Muscle layer of duodenum (tissue), 2 donors: Measurements from ENCODE around the gene CCDC171.
"Not testable (repeated sequence)": the region's sequence is repeated elsewhere in the genome, so short reads cannot be mapped to it uniquely, and the experiment has no call there.

Source experiments
- H3K27ac ChIP-seq: one replicate; pipeline ENCODE4 v1.7.0; 2013; ENCODE audit warnings: mild to moderate bottlenecking, low read length
- H3K27me3 ChIP-seq: one replicate; pipeline ENCODE4 v1.7.0; 2013; ENCODE audit warnings: low read depth, mild to moderate bottlenecking, control low read depth, low read length
- H3K36me3 ChIP-seq, 2 donors: one replicate each; pipeline ENCODE4 v1.7.0; 2013; ENCODE audit warnings: low read length in 2 of 2, control low read depth in 1 of 2, mild to moderate bottlenecking in 1 of 2; ENCODE audit not compliant: insufficient read depth in 2 of 2, control insufficient read depth in 1 of 2
- H3K4me1 ChIP-seq, 2 donors: one replicate each; pipeline ENCODE4 v1.7.0; 2013; ENCODE audit warnings: low read length in 2 of 2, mild to moderate bottlenecking in 2 of 2, control low read depth in 1 of 2, moderate library complexity in 1 of 2; ENCODE audit not compliant: insufficient read depth in 2 of 2, control insufficient read depth in 1 of 2
- H3K4me3 ChIP-seq, 2 donors: one replicate each; pipeline ENCODE4 v1.7.0; 2013; ENCODE audit warnings: low read length in 2 of 2, low read depth in 1 of 2, mild to moderate bottlenecking in 1 of 2
- H3K9me3 ChIP-seq, 2 donors: one replicate each; pipeline ENCODE4 v1.7.0; 2013; ENCODE audit warnings: low read length in 2 of 2, control low read depth in 1 of 2, mild to moderate bottlenecking in 1 of 2; ENCODE audit not compliant: control insufficient read depth in 1 of 2
- donor health status: healthy.

The CCDC171 gene

DNA sequence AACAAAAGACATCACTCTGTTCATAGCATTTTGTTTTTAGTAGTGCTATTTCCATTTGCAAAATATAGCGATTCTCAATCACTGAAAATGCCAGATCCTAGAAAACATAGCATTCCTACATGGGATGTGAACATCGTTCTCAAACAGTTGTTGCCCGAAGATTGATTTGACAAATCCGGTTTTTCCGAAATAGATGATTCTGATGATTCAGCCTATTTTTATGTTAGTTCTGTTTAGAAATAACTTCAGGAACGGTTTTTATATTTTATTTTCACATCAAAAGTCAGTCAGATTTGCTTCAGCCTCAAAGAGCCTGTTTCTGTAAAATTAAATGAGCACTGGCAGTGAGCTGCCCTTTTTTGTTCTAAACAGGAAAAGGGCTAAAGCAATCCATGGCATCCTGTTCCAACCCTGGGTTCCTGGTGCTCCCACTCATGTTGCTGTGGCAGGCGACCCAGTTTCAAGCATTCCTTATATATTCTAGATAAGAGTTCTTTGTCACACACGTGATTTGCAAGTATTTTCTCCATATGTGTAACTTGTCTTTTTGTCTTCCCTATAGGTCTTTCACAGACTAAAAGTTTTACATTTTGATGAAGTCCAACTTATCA lies 27.9 kb upstream of the CCDC171 start:
- no peaks in the 10 kb centered on the region for H3K36me3 ChIP-seq
- H3K4me3 ChIP-seq, result no peak overlapping the region

DNA sequence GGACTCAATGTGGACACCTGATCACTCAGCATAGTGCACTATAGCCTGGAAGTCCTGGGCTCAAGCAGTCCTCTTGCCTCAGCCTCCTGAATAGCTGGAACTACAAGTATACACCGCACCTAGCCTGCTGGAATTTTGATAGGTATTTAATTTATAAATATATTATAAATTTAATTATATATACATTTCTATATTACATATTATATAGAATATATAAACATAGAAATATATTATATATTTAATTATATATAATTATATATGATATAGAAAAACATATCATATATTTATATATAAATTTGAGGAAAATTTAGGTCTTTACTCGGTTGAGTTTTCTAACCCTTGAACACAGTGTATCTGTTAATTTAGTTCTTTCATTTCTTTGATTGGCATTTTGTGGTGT lies 26.9 kb upstream of the CCDC171 start:
- Histone ChIP-seq H3K36me3 (no peaks in the 10 kb centered on the region), H3K9me3 (no peaks in the 10 kb centered on the region), H3K4me1 (no peaks in the 10 kb centered on the region), H3K27me3 (no peaks in the 10 kb centered on the region), H3K4me3 (no peak overlapping the region), H3K27ac (no peak overlapping the region)

More for the DNA sequence above, 27.9 kb upstream of the CCDC171 start:
- Histone ChIP-seq H3K9me3 (no peaks in the 10 kb centered on the region), H3K4me1 (no peaks in the 10 kb centered on the region), H3K27me3 (no peaks in the 10 kb centered on the region), H3K27ac (no peak overlapping the region)

DNA sequence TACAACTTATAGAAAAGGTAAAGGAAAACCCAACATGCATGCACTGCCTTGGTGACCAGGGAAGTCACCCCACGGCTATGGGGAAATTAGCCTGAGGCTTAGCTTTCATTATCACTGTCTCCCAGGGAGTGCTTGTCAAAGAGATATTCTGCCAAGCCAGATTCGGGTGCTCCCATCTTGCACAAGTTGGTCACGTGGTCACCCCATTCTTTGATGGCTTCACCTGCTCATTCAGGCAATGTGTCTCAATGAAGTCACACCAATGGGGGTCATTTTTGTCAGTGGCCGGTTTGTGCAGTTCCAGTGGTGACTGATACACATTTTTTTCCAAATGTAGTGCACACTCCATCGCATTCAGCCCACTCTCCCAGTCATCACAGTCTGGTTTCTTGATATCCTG lies 25.8 kb upstream of the CCDC171 start:
- not testable (repeated sequence) for H3K4me3 ChIP-seq, H3K4me1 ChIP-seq, H3K36me3 ChIP-seq, H3K27ac ChIP-seq, H3K9me3 ChIP-seq, H3K27me3 ChIP-seq

DNA sequence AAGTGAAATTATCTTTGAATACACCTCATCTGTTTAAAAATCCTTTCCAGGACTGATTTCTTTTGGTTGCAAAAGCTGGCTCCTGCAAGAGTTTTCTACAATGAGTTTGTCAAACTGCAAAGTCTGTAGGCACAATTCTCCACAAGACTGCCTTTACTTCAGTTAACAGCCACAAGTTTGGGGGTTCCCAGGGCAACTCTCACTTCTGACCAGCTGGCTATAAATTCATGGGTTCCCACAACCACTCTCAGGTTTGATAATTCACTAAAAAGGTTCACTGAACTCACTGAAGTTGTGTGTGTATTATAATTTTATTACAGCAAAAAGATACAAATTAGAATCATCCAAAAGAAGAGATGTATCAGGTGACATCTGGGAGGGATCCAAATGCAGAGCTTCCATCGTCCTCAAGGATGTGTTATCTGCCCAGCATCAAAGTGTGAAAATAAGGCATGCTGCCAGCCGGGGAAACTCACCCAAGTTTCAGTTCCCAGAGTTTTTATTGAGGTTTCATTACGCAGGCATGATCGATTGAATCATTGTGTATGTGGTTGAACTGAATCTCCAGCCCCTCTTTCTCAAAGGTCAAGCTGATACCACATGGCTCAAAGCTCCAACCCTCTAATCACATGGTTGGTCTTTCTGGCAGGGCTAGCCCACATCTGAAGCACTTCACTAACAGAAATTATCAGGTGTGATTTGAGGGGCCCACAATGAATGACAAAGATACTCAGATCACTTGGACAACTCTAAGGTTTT lies 23.1 kb upstream of the CCDC171 start:
- Histone ChIP-seq H3K27ac (no peak overlapping the region), H3K4me1 (no peaks in the 10 kb centered on the region), H3K27me3 (no peaks in the 10 kb centered on the region), H3K36me3 (no peaks in the 10 kb centered on the region), H3K4me3 (no peak overlapping the region), H3K9me3 (no peaks in the 10 kb centered on the region)

DNA sequence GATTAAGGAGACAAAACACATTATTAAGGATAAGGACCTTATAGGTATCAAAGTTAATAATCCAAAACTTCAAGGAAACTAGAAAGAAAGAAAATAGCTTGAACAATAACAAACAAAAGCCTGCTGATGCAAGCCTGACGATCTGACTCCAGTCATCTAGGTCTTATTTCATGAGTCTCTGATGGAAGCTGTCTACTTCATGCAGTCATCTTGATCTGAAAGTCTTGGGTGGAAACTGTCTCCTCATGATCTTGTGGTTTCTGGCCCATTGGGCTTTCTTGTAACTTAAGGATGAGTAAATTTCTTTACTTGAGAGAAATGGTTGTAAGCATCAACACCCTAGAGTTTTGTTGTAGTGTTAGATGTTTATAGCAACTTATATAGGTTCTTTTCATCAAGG lies 21.5 kb upstream of the CCDC171 start:
- H3K27me3 ChIP-seq, result no peaks in the 10 kb centered on the region
- H3K36me3 ChIP-seq, result no peaks in the 10 kb centered on the region
- no peaks in the 10 kb centered on the region for H3K9me3 ChIP-seq
- no peak overlapping the region for H3K4me3 ChIP-seq
- H3K4me1 ChIP-seq, result no peaks in the 10 kb centered on the region
- H3K27ac ChIP-seq, result no peak overlapping the region

DNA sequence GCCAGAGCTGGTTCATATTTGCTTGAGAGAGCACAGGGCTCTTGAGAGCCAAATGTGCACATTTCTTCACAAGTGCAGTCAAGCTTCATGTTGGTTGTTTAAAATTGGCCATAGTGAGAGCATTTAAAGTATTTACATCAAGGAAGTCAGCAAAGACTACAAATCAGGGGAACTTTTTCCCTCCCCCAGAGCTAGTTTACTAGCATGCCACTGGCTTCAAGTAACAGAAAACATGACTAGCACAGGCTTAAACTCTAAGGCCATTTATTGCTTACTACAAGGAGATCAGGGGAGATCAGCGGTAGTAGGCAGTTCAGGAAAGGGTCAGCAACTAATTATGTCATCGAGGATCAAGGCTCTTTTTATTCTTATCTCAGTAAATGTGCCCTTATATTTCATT lies 11.0 kb upstream of the CCDC171 start:
- Histone ChIP-seq H3K9me3 (no peaks in the 10 kb centered on the region), H3K27me3 (no peaks in the 10 kb centered on the region), H3K4me3 (no peak overlapping the region), H3K36me3 (no peaks in the 10 kb centered on the region), H3K4me1 (no peaks in the 10 kb centered on the region), H3K27ac (no peak overlapping the region)

DNA sequence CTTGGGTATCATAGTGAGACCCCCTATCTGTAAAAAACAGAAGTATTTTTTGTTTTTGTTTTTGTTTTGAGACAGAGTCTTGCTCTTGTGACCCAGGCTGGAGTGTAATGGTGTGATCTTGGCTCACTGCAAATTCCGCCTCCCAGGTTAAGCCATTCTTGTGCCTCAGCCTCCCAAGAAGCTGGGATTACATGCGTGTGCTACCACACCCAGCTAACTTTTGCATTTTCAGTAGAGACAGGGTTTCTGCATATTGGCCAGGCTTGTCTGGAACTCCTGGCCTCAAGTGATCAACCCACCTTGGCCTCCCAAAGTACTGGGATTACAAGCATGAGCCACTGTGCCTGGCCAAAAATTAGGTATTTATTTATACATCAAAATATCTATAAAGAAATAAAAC lies 10.2 kb upstream of the CCDC171 start:
- Histone ChIP-seq H3K27ac (no peak overlapping the region), H3K36me3 (no peaks in the 10 kb centered on the region), H3K4me1 (no peaks in the 10 kb centered on the region), H3K27me3 (no peaks in the 10 kb centered on the region), H3K4me3 (no peak overlapping the region), H3K9me3 (no peaks in the 10 kb centered on the region)

DNA sequence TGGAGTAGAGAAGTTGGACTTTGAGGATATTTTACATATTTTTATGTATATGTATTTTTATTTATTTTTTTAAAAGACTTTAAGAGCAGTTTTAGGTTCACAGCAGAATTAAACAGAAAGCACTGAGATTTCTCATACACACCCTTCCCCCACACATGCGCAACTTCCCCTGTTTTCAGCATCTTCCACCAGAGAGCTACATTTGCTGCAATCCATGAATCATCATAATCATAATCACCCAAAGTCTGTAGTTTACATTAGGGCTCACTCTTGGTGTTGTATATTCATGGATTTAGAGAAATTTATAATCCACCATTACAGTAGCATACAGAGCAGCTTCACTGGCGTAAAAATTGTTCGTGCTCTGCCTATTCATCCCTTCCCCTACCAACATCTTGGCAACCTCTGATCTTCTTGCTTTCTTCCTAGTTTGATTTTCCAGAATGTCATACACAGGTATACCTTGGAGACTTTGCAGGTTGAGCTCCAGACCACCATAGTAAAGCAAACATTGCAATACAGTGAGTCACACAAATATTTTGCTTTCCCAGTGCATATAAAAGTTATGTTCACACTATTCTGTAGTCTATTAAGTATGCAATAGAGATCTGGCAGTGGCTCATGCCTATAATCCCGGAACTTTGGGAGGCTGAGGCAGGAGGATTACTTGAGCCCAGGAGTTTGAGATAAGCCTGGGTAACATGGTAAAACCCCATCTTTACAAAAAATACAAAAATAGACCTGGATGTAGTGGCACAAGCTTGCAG lies 9.6 kb upstream of the CCDC171 start:
- H3K4me1 ChIP-seq, result no peaks in the 10 kb centered on the region
- no peaks in the 10 kb centered on the region for H3K9me3 ChIP-seq
- no peaks in the 10 kb centered on the region for H3K36me3 ChIP-seq
- no peaks in the 10 kb centered on the region for H3K27me3 ChIP-seq
- no peak overlapping the region for H3K27ac ChIP-seq
- H3K4me3 ChIP-seq, result no peak overlapping the region

DNA sequence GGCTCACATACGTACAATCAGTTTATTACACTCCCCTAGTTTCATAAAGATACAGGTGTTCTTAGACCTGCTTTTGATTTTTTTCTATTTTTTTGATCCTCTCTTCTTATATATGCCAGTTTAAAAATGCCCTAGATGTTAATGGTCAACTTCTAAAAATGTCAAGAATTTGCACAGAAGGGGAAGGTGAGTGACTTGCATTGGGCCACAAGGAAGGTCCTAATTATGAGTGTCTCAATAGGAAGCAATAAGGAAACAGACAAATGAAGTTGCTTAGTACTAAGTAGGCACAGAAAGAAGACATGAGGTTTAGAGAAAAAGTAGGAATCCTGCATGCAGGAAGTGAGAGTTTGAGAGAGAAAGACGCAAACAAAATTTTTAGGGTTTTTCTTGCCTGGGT lies 3.2 kb upstream of the CCDC171 start:
- Histone ChIP-seq H3K9me3 (no peaks in the 10 kb centered on the region), H3K4me1 (peaks cover 0 to 7% of the 10 kb centered on the region in 2 donors), H3K36me3 (no peaks in the 10 kb centered on the region), H3K27ac (no peak overlapping the region), H3K27me3 (no peaks in the 10 kb centered on the region), H3K4me3 (no peak overlapping the region)

DNA sequence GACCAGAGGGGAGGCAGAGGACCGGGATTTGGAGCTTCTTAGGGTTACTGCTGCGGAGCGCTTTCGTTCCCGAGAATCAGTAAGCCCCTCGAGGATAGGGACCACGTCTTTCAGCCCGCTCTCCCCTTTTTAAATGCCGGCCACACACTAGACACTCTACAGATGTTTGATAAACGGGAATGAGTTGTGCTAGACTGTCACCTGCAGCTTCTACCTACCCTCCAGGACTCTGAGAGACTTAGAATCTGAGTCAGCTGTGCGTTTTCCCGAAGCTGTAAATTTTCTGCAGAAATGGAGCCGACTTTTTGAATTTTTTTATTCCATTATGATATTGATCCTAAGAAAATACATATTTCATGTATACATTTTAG lies 670 bp downstream of the CCDC171 start:
- Histone ChIP-seq H3K4me3 (peak overlapping the region; percentile 90 to 98), H3K4me1 (peaks cover 0 to 7% of the 10 kb centered on the region in 2 donors), H3K27me3 (no peaks in the 10 kb centered on the region), H3K27ac (peak overlapping the region; percentile 92), H3K36me3 (no peaks in the 10 kb centered on the region), H3K9me3 (no peaks in the 10 kb centered on the region)

DNA sequence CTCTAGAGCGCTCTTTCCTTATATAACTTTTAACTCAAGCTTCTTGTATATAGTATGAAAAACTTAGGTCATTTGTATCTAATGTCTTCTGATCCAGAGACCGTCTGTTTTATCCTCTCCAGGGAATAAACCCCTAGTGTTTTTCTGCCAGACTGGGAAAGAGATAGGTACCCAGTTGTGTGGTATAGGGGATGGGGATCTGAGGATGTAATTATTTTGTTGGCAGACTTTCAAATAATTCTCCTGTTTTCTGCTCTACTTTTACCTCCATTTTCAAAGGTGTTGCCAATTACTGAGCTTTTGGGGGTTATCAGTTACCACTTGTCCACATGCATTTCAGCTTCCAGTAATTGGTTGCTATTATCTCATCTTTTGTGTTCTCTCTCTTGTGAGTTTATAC lies 17.9 kb downstream of the CCDC171 start:
- no peak overlapping the region for H3K4me3 ChIP-seq
- H3K9me3 ChIP-seq, result no peaks in the 10 kb centered on the region
- no peak overlapping the region for H3K27ac ChIP-seq
- H3K27me3 ChIP-seq, result no peaks in the 10 kb centered on the region
- no peaks in the 10 kb centered on the region for H3K36me3 ChIP-seq
- H3K4me1 ChIP-seq, result no peaks in the 10 kb centered on the region
